Measurements from ENCODE around the gene EHD1.
"Not testable (repeated sequence)": the region's sequence is repeated elsewhere in the genome, so short reads cannot be mapped to it uniquely, and the experiment has no call there.

EHD1 gene

GRCh38 chr11:64846998-64847666 is 31.3 kb downstream of the EHD1 start:
- H3K9me3 ChIP-seq (ENCODE audit: insufficient read depth, low read depth, low read length): peaks cover 2% of the 10 kb centered on the region
- DNase-seq: peak; percentile 95 to 97
- no peak overlapping the region for H3K18ac ChIP-seq (ENCODE audit: low read length)
- peaks cover 21% of the 10 kb centered on the region for H3K79me2 ChIP-seq (ENCODE audit: control insufficient read depth, insufficient read depth, low read length, poor library complexity)
- H4K91ac ChIP-seq (ENCODE audit: low read depth, low read length): peak overlapping the region; percentile 30
- H2AFZ ChIP-seq (ENCODE audit: insufficient read depth, low read length, poor library complexity): peak overlapping the region; percentile 5
- H2BK120ac ChIP-seq (ENCODE audit: insufficient read depth, low read length, poor library complexity): no peak overlapping the region
- peaks cover 11 to 21% of the 10 kb centered on the region in 2 experiments for H3K4me1 ChIP-seq (ENCODE audit: control insufficient read depth in 1 of 2, insufficient read depth in 2 of 2, low read length in 2 of 2)
- no peak overlapping the region for H3K4ac ChIP-seq (ENCODE audit: low read depth, low read length)
- peaks cover 0 to 2% of the 10 kb centered on the region in 2 experiments for H3K36me3 ChIP-seq (ENCODE audit: control insufficient read depth in 1 of 2, insufficient read depth in 2 of 2, low read length in 2 of 2)
- peaks cover 30% of the 10 kb centered on the region for H3K79me1 ChIP-seq (ENCODE audit: low read length)
- H2AK5ac ChIP-seq (ENCODE audit: low read length): peak overlapping the region; percentile 17
- H3K27me3 ChIP-seq (ENCODE audit: insufficient read depth, low read length): no peaks in the 10 kb centered on the region
- WGBS (ENCODE audit: extremely low coverage, insufficient coverage, insufficient read length): no CpG with 5 or more reads among the region's 13 CpGs
- no peak overlapping the region for H3K27ac ChIP-seq (ENCODE audit: low read depth, low read length)
- H3K9ac ChIP-seq (ENCODE audit: low read length): no peak overlapping the region
- H3K4me3 ChIP-seq (ENCODE audit: low read depth, low read length): no peak overlapping the region
- H3K4me2 ChIP-seq (ENCODE audit: low read length): no peak overlapping the region
- H4K12ac ChIP-seq (ENCODE audit: low read depth, low read length): peak overlapping the region; percentile 22
- no peak overlapping the region for H3K23ac ChIP-seq (ENCODE audit: low read length)
- peak overlapping the region; percentile 20 for H4K8ac ChIP-seq (ENCODE audit: low read depth, low read length)
- no peak overlapping the region for H2BK5ac ChIP-seq (ENCODE audit: low read depth, low read length, poor library complexity)
- H3K14ac ChIP-seq (ENCODE audit: low read length): peak overlapping the region; percentile 22
- peak overlapping the region; percentile 55 for H2BK12ac ChIP-seq (ENCODE audit: low read length)

- H3K4me1 ChIP-seq (ENCODE audit: control insufficient read depth in 1 of 2, insufficient read depth in 2 of 2, low read length in 2 of 2): peaks cover 18 to 28% of the 10 kb centered on the region in 2 experiments
- not testable (repeated sequence) for H2BK12ac ChIP-seq (ENCODE audit: low read length)
Observed at GRCh38 chr11:64845776-64846129, 32.7 kb downstream of the EHD1 start.

GRCh38 chr11:64845129-64845775 is 33.2 kb downstream of the EHD1 start:
- peak overlapping the region; percentile 95 for H2BK5ac ChIP-seq (ENCODE audit: low read depth, low read length, poor library complexity)
- peak overlapping the region; percentile 5 for H3K14ac ChIP-seq (ENCODE audit: low read length)
- H3K9me3 ChIP-seq (ENCODE audit: insufficient read depth, low read depth, low read length): peaks cover 4% of the 10 kb centered on the region
- H2BK120ac ChIP-seq (ENCODE audit: insufficient read depth, low read length, poor library complexity): peak overlapping the region; percentile 3
- DNase-seq: peak in 1 of 2 donors; percentile 52
- H3K4me2 ChIP-seq (ENCODE audit: low read length): peak overlapping the region; percentile 70
- H2BK12ac ChIP-seq (ENCODE audit: low read length): no peak overlapping the region
- H4K91ac ChIP-seq (ENCODE audit: low read depth, low read length): peak overlapping the region; percentile 33
- H3K4me3 ChIP-seq (ENCODE audit: low read depth, low read length): peak overlapping the region; percentile 81
- H3K27me3 ChIP-seq (ENCODE audit: insufficient read depth, low read length): no peaks in the 10 kb centered on the region
- H3K4me1 ChIP-seq (ENCODE audit: control insufficient read depth in 1 of 2, insufficient read depth in 2 of 2, low read length in 2 of 2): peaks cover 18 to 28% of the 10 kb centered on the region in 2 experiments
- H3K79me1 ChIP-seq (ENCODE audit: low read length): peaks cover 38% of the 10 kb centered on the region
- H3K4ac ChIP-seq (ENCODE audit: low read depth, low read length): peak overlapping the region; percentile 84
- H3K23ac ChIP-seq (ENCODE audit: low read length): no peak overlapping the region
- H3K79me2 ChIP-seq (ENCODE audit: control insufficient read depth, insufficient read depth, low read length, poor library complexity): peaks cover 21% of the 10 kb centered on the region
- peak overlapping the region; percentile 95 for H4K8ac ChIP-seq (ENCODE audit: low read depth, low read length)
- peak overlapping the region; percentile 49 for H2AK5ac ChIP-seq (ENCODE audit: low read length)
- peaks cover 6 to 7% of the 10 kb centered on the region in 2 experiments for H3K36me3 ChIP-seq (ENCODE audit: control insufficient read depth in 1 of 2, insufficient read depth in 2 of 2, low read length in 2 of 2)
- peak overlapping the region; percentile 77 for H3K27ac ChIP-seq (ENCODE audit: low read depth, low read length)
- no CpG with 5 or more reads among the region's 9 CpGs for WGBS (ENCODE audit: extremely low coverage, insufficient coverage, insufficient read length)
- no peak overlapping the region for H3K9ac ChIP-seq (ENCODE audit: low read length)
- peak overlapping the region; percentile 95 for H3K18ac ChIP-seq (ENCODE audit: low read length)
- peak overlapping the region; percentile 90 for H2AFZ ChIP-seq (ENCODE audit: insufficient read depth, low read length, poor library complexity)
- H4K12ac ChIP-seq (ENCODE audit: low read depth, low read length): peak overlapping the region; percentile 81

More at GRCh38 chr11:64845776-64846129, 32.7 kb downstream of the EHD1 start:
- H3K27ac ChIP-seq (ENCODE audit: low read depth, low read length); H2BK5ac ChIP-seq (ENCODE audit: low read depth, low read length, poor library complexity); H3K14ac ChIP-seq (ENCODE audit: low read length); H3K36me3 ChIP-seq (ENCODE audit: control insufficient read depth in 1 of 2, insufficient read depth in 2 of 2, low read length in 2 of 2); H2AFZ ChIP-seq (ENCODE audit: insufficient read depth, low read length, poor library complexity); H4K91ac ChIP-seq (ENCODE audit: low read depth, low read length); H3K9ac ChIP-seq (ENCODE audit: low read length); H2BK120ac ChIP-seq (ENCODE audit: insufficient read depth, low read length, poor library complexity); DNase-seq; H3K27me3 ChIP-seq (ENCODE audit: insufficient read depth, low read length); H3K4me3 ChIP-seq (ENCODE audit: low read depth, low read length); H3K4me2 ChIP-seq (ENCODE audit: low read length); H3K23ac ChIP-seq (ENCODE audit: low read length); H3K4ac ChIP-seq (ENCODE audit: low read depth, low read length); H3K9me3 ChIP-seq (ENCODE audit: insufficient read depth, low read depth, low read length); H4K12ac ChIP-seq (ENCODE audit: low read depth, low read length); H3K18ac ChIP-seq (ENCODE audit: low read length); H4K8ac ChIP-seq (ENCODE audit: low read depth, low read length): not testable (repeated sequence)
- Histone ChIP-seq H2AK5ac (ENCODE audit: low read length) (peak overlapping the region; percentile 25), H3K79me2 (ENCODE audit: control insufficient read depth, insufficient read depth, low read length, poor library complexity) (peaks cover 21% of the 10 kb centered on the region), H3K79me1 (ENCODE audit: low read length) (peaks cover 38% of the 10 kb centered on the region)
- WGBS (ENCODE audit: extremely low coverage, insufficient coverage, insufficient read length): no CpG with 5 or more reads among the region's 8 CpGs

- Histone ChIP-seq H3K36me3 (ENCODE audit: control insufficient read depth in 1 of 2, insufficient read depth in 2 of 2, low read length in 2 of 2) (peaks cover 14% of the 10 kb centered on the region in 2 experiments), H3K18ac (ENCODE audit: low read length) (peak within 1 kb of the TSS; percentile 95), H3K4me2 (ENCODE audit: low read length) (peak within 1 kb of the TSS; percentile 70), H2AK5ac (ENCODE audit: low read length) (peak within 1 kb of the TSS; percentile 87), H3K9ac (ENCODE audit: low read length) (peak within 1 kb of the TSS; percentile 92), H3K4me3 (ENCODE audit: low read depth, low read length) (peak within 1 kb of the TSS; percentile 85), H2BK12ac (ENCODE audit: low read length) (peak within 1 kb of the TSS; percentile 95), H3K27ac (ENCODE audit: low read depth, low read length) (peak within 1 kb of the TSS; percentile 98), H3K79me1 (ENCODE audit: low read length) (peaks cover 38% of the 10 kb centered on the region), H4K8ac (ENCODE audit: low read depth, low read length) (peak within 1 kb of the TSS; percentile 98), H3K9me3 (ENCODE audit: insufficient read depth, low read depth, low read length) (peaks cover 4% of the 10 kb centered on the region), H3K23ac (ENCODE audit: low read length) (no peak within 1 kb of the TSS), H2BK5ac (ENCODE audit: low read depth, low read length, poor library complexity) (peak within 1 kb of the TSS; percentile 99), H2BK120ac (ENCODE audit: insufficient read depth, low read length, poor library complexity) (peak within 1 kb of the TSS; percentile 98), H3K14ac (ENCODE audit: low read length) (peak within 1 kb of the TSS; percentile 98), H4K91ac (ENCODE audit: low read depth, low read length) (peak within 1 kb of the TSS; percentile 94), H3K4me1 (ENCODE audit: control insufficient read depth in 1 of 2, insufficient read depth in 2 of 2, low read length in 2 of 2) (peaks cover 18 to 28% of the 10 kb centered on the region in 2 experiments), H3K4ac (ENCODE audit: low read depth, low read length) (peak within 1 kb of the TSS; percentile 95), H2AFZ (ENCODE audit: insufficient read depth, low read length, poor library complexity) (peak within 1 kb of the TSS; percentile 90), H3K27me3 (ENCODE audit: insufficient read depth, low read length) (no peaks in the 10 kb centered on the region), H3K79me2 (ENCODE audit: control insufficient read depth, insufficient read depth, low read length, poor library complexity) (peaks cover 21% of the 10 kb centered on the region), H4K12ac (ENCODE audit: low read depth, low read length) (peak within 1 kb of the TSS; percentile 84)
- no CpG with 5 or more reads among the region's 96 CpGs for WGBS (ENCODE audit: extremely low coverage, insufficient coverage, insufficient read length)
- peak; percentile 90 to 92 for DNase-seq
Observed at GRCh38 chr11:64844330-64845128, 33.9 kb downstream of the EHD1 start, which contains the start of gene CDC42BPG. CDC42BPG (minus strand) TSS chr11:64844653; CDS start chr11:64844569, 84 bp downstream.
